Brain microvascular endothelial cell (primary cell): ENCODE measurements around the gene SHLD1.

Experiments used
- DNase-seq: peaks from one replicate; pipeline ENCODE4 v3.0.0-alpha.2; 2020
- H3K27ac ChIP-seq: fragments of 250-450 bp; sonication (Bioruptor Pico); 2 replicates; pipeline ENCODE4 v1.5.1; 2020; ENCODE audit warnings: mild to moderate bottlenecking, moderate library complexity
- H3K27me3 ChIP-seq: fragments of 250-450 bp; sonication (Bioruptor Pico); replicated peaks from 2 replicates; pipeline ENCODE4 v1.5.1; 2020; ENCODE audit warnings: mild to moderate bottlenecking
- H3K36me3 ChIP-seq: fragments of 250-450 bp; sonication (Bioruptor Pico); replicated peaks from 2 replicates; pipeline ENCODE4 v1.5.1; 2020; ENCODE audit warnings: mild to moderate bottlenecking
- H3K4me3 ChIP-seq: 2 replicates; pipeline ENCODE4 v1.5.1; 2011; ENCODE audit warnings: low read depth, mild to moderate bottlenecking, control low read depth, low read length, moderate library complexity
- CTCF ChIP-seq: IDR thresholded peaks from 2 replicates; pipeline ENCODE4 v1.5.1; 2011; ENCODE audit warnings: low read depth, mild to moderate bottlenecking, moderate library complexity, low read length, control low read depth, inconsistent platforms; ENCODE audit errors: missing control alignments
- in situ Hi-C: cut with HindIII; loops from 2 replicates; pipeline ENCODE4 v1.10.0; 2017; ENCODE audit warnings: low sequenced_read_pairs, low pct_ligation_motif_present

Gene SHLD1

DNA sequence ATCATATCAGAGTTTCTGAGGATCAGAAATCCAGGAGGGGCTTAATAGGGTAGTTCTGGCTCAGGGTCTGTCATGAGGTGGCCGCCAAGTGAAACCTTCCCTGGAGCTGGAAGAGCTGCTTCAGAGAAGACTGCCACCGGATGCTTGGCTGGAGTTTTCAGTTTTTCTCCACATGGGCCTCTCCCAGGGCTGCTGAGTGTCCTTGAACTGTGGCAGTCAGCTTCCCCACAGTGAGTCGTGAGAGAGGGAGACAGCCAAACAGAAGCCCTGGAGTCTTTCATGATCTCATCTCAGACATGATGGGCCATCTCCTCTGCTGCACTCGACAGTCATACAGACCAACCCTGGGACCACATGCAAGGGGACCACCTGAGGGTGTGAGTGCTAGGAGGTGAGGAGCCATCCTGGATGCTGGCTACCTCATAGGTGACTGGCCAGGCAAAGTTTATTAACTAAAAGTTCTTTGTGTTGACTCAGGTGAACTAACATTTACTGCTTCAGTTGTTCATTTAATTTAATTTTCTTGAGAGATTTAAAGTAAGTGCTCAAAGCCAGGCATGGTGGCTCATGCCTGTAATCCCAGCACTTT lies 71.5 kb downstream of the SHLD1 start:
- Histone ChIP-seq H3K27me3 (no peaks in the 10 kb centered on the region), H3K4me3 (no peak overlapping the region), H3K27ac (no peak overlapping the region), H3K36me3 (no peaks in the 10 kb centered on the region)
- DNase-seq: no peak
- TF ChIP-seq CTCF: no peak
- in situ Hi-C loops: no loop called here

DNA sequence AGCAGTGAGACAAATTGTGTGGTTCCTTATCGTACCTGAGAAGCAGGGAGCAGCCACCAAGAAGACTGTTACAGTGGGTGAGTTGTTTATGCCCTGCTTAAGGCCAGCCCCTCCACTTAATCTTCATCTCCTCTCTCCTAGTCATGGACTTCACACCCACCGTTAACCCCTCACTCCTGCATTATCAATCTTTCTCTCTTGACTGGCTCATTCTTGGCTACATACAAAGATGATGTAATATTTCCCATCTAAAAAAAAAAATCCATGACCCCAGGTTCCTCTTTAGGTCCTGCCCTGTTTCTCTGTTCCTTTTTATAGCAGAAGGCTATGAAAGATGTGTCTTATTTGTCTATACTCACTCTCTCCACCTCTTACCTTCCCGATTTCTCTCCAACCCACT lies 72.4 kb downstream of the SHLD1 start:
- in situ Hi-C loops: no loop called here
- no peak overlapping the region for H3K4me3 ChIP-seq
- no peak for TF ChIP-seq CTCF
- no peaks in the 10 kb centered on the region for H3K27me3 ChIP-seq
- no peaks in the 10 kb centered on the region for H3K36me3 ChIP-seq
- no peak for DNase-seq
- no peak overlapping the region for H3K27ac ChIP-seq

DNA sequence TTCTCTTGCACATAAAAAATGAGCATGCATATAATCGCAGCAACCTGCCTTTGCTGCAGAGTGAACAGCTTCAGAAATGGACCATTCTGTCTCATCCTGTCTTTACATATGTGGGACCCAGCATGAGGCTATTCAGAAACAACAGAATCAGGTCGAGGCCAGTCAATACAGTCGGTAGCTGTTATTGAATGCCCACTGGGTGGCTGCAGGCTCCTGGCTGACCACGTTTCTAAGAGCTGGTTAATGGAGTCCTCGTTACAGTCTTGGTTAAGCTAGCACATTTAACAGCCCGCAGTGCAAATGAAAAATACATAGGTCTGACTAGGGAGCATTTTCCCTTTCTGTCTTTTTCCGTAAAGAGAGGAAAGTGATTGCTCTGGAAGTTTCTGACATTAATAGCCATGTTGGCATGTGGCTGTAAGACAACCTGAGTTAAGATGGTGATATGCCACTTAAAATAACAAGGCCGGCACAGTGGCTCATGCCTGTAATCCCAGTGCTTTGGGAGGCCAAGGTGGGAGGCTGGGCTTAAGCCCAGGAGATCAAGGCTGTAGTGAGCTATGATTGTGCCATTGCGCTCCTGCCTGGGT lies 75.0 kb downstream of the SHLD1 start:
- no peaks in the 10 kb centered on the region for H3K27me3 ChIP-seq
- in situ Hi-C loops: no loop called here
- TF ChIP-seq CTCF: peak; percentile 35
- DNase-seq: no peak
- H3K27ac ChIP-seq: no peak overlapping the region
- no peaks in the 10 kb centered on the region for H3K36me3 ChIP-seq
- no peak overlapping the region for H3K4me3 ChIP-seq

DNA sequence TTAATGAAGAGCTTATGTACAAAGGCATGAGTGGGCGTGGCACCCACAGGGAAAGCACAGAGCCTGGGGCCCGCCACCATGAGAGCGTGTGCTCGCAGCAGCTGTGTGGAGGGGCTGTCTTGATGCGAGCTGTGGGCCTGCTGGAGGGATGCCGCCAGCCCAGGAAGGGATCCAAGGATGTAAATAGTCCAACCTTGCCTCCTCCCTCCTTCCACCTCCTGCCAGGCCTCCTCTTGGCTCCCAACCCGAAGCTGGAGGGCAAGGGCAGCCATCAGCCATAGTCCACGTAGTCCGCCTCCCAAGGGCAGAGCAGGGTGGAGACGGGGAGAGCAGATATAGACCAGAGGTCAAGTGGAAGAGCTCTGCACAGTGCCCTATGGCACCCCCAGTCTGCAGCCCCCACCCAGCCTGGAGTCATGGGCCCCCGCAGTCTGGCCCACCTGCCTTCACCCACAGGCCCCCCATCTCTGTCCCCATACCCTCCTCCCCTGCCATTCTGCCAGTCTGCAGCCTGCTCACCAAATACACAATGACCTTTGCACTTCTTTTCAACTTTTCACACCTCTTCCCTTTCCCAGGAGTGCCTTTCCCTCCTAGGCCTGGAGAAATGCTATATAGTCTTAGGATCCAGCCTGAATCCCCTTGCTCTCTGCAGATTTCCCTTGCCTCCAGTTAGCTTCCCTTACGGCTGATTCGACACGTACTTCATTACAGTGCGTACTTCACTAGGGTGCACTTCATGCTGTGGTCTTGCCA lies 77.1 kb downstream of the SHLD1 start:
- no peak for DNase-seq
- no peak overlapping the region for H3K4me3 ChIP-seq
- no peaks in the 10 kb centered on the region for H3K27me3 ChIP-seq
- no peak for TF ChIP-seq CTCF
- no peak overlapping the region for H3K27ac ChIP-seq
- in situ Hi-C loops: no loop called here
- no peaks in the 10 kb centered on the region for H3K36me3 ChIP-seq

GRCh38 chr20:5827861-5828260 lies 77.7 kb downstream of the SHLD1 start:
- H3K4me3 ChIP-seq: no peak overlapping the region
- H3K27ac ChIP-seq: no peak overlapping the region
- no peak for DNase-seq
- no peaks in the 10 kb centered on the region for H3K27me3 ChIP-seq
- H3K36me3 ChIP-seq: no peaks in the 10 kb centered on the region
- TF ChIP-seq CTCF: no peak
- in situ Hi-C loops: no loop called here
